Astrocyte (in vitro differentiated cells and primary cell): ENCODE measurements around the gene SLC16A9. TPM values are rescaled to one million over a fixed set of nuclear protein-coding genes. Genes with fewer than 3 reads are reported as not detected.
A peak's percentile ranks its signal among the peaks of the same experiment; 100 is the strongest.
"Not testable (repeated sequence)": the region's sequence is repeated elsewhere in the genome, so short reads cannot be mapped to it uniquely, and the experiment has no call there.

Experiments
- DNase-seq: peaks from one replicate; pipeline ENCODE4 v3.0.0-alpha.2; 2010; ENCODE audit warnings: low read depth
- FAIRE-seq: peaks from 2 replicates; lab custom pipeline; 2011; peaks lifted over from hg19 to GRCh38; lab: Jason Lieb, UNC
- H2AFZ ChIP-seq: 2 replicates; pipeline ENCODE4 v1.6.0; 2012; ENCODE audit warnings: low read depth, low read length, inconsistent platforms
- H3K27ac ChIP-seq: 2 replicates; pipeline ENCODE4 v1.5.1; 2011; ENCODE audit warnings: low read depth, low read length, inconsistent platforms
- H3K27me3 ChIP-seq: 2 replicates; pipeline ENCODE4 v1.6.0; 2011; ENCODE audit warnings: low read length, inconsistent platforms; ENCODE audit not compliant: insufficient read depth
- H3K36me3 ChIP-seq: 2 replicates; pipeline ENCODE4 v1.5.1; 2011; ENCODE audit warnings: low read length, inconsistent platforms; ENCODE audit not compliant: insufficient read depth
- H3K4me1 ChIP-seq: 2 replicates; pipeline ENCODE4 v1.5.1; 2011; ENCODE audit warnings: low read length, inconsistent platforms; ENCODE audit not compliant: insufficient read depth
- H3K4me2 ChIP-seq: 2 replicates; pipeline ENCODE4 v1.6.0; 2012; ENCODE audit warnings: low read length, inconsistent platforms
- H3K4me3 ChIP-seq: 2 replicates; pipeline ENCODE4 v1.5.1; 2011; ENCODE audit warnings: low read depth, mild to moderate bottlenecking, low read length, inconsistent platforms; ENCODE audit not compliant: insufficient read depth
- H3K79me2 ChIP-seq: 2 replicates; pipeline ENCODE4 v1.6.0; 2012; ENCODE audit warnings: mild to moderate bottlenecking, low read length, inconsistent platforms; ENCODE audit not compliant: insufficient read depth
- H3K9ac ChIP-seq: 2 replicates; pipeline ENCODE4 v1.6.0; 2012; ENCODE audit warnings: mild to moderate bottlenecking, low read length, inconsistent platforms
- H3K9me3 ChIP-seq: 2 replicates; pipeline ENCODE4 v1.5.1; 2012; ENCODE audit warnings: low read depth, mild to moderate bottlenecking, low read length, inconsistent platforms; ENCODE audit not compliant: insufficient read depth
- H4K20me1 ChIP-seq: 2 replicates; pipeline ENCODE4 v1.6.0; 2012; ENCODE audit warnings: low read length, inconsistent platforms; ENCODE audit not compliant: insufficient read depth
- H3K27ac Mint-ChIP-seq: one replicate; pipeline ENCODE4 v1.8.0; 2021; ENCODE audit warnings: mild to moderate bottlenecking, mixed read lengths; ENCODE audit not compliant: unreplicated experiment
- H3K27me3 Mint-ChIP-seq: one replicate; pipeline ENCODE4 v1.8.0; 2021; ENCODE audit warnings: low read depth, mixed read lengths; ENCODE audit not compliant: unreplicated experiment
- H3K36me3 Mint-ChIP-seq: one replicate; pipeline ENCODE4 v1.8.0; 2021; ENCODE audit warnings: low read depth, mixed read lengths; ENCODE audit not compliant: unreplicated experiment
- H3K4me1 Mint-ChIP-seq: one replicate; pipeline ENCODE4 v1.8.0; 2021; ENCODE audit warnings: low read depth, mixed read lengths; ENCODE audit not compliant: unreplicated experiment
- H3K4me3 Mint-ChIP-seq: one replicate; pipeline ENCODE4 v1.8.0; 2021; ENCODE audit warnings: mild to moderate bottlenecking, moderate library complexity, mixed read lengths; ENCODE audit not compliant: unreplicated experiment
- H3K9me3 Mint-ChIP-seq: one replicate; pipeline ENCODE4 v1.8.0; 2021; ENCODE audit warnings: mild to moderate bottlenecking, mixed read lengths; ENCODE audit not compliant: unreplicated experiment
- CTCF ChIP-seq: IDR thresholded peaks from 2 replicates; pipeline ENCODE4 v1.5.1; 2011; ENCODE audit warnings: low read depth, mild to moderate bottlenecking, inconsistent platforms, low read length, moderate library complexity; ENCODE audit not compliant: insufficient read depth
- EZH2 ChIP-seq: IDR thresholded peaks from 2 replicates; pipeline ENCODE4 v1.6.1; 2012; ENCODE audit warnings: mild to moderate bottlenecking, low read length, inconsistent platforms; ENCODE audit not compliant: insufficient read depth
- total RNA-seq: library from RNA; stranded (reverse); gene quantifications from 2 replicates; pipeline ENCODE4 v1.2.1, GENCODE V29; 2021

SLC16A9 gene
- total RNA-seq, 1 donor from 2014 or later = 3.4 TPM

GRCh38 chr10:59750155-59750945 lies 40.7 kb upstream of the SLC16A9 start:
- DNase-seq (peak; percentile 29), FAIRE-seq (no peak)
- no peak overlapping the region for H3K27ac Mint-ChIP-seq
- Histone ChIP-seq H3K27ac (no peak overlapping the region), H3K4me1 (peaks cover 4% of the 10 kb centered on the region), H3K4me2 (no peak overlapping the region), H3K27me3 (no peaks in the 10 kb centered on the region), H3K4me3 (no peak overlapping the region), H3K36me3 (no peaks in the 10 kb centered on the region), H2AFZ (no peak overlapping the region), H3K9me3 (no peaks in the 10 kb centered on the region), H4K20me1 (no peaks in the 10 kb centered on the region), H3K79me2 (no peaks in the 10 kb centered on the region), H3K9ac (no peak overlapping the region)
- no peak overlapping the region for H3K4me3 Mint-ChIP-seq
- H3K9me3 Mint-ChIP-seq = no peaks in the 10 kb centered on the region
- H3K4me1 Mint-ChIP-seq = no peaks in the 10 kb centered on the region
- no peak for TF ChIP-seq CTCF
- TF ChIP-seq EZH2 = no peak
- H3K27me3 Mint-ChIP-seq = peaks cover 9% of the 10 kb centered on the region
- no peaks in the 10 kb centered on the region for H3K36me3 Mint-ChIP-seq

GRCh38 chr10:59748834-59749233 lies 39.2 kb upstream of the SLC16A9 start:
- H3K27ac ChIP-seq = no peak overlapping the region
- H3K9me3 ChIP-seq = no peaks in the 10 kb centered on the region
- H3K4me1 ChIP-seq = no peaks in the 10 kb centered on the region
- no peak overlapping the region for H3K4me3 Mint-ChIP-seq
- peaks cover 9% of the 10 kb centered on the region for H3K27me3 Mint-ChIP-seq
- TF ChIP-seq EZH2 (no peak), CTCF (no peak)
- no peaks in the 10 kb centered on the region for H3K9me3 Mint-ChIP-seq
- FAIRE-seq (no peak), DNase-seq (no peak)
- no peaks in the 10 kb centered on the region for H3K79me2 ChIP-seq
- no peak overlapping the region for H3K4me3 ChIP-seq
- H3K36me3 ChIP-seq = no peaks in the 10 kb centered on the region
- H4K20me1 ChIP-seq = no peaks in the 10 kb centered on the region
- no peaks in the 10 kb centered on the region for H3K4me1 Mint-ChIP-seq
- no peaks in the 10 kb centered on the region for H3K36me3 Mint-ChIP-seq
- no peak overlapping the region for H2AFZ ChIP-seq
- no peak overlapping the region for H3K27ac Mint-ChIP-seq
- no peak overlapping the region for H3K9ac ChIP-seq
- no peak overlapping the region for H3K4me2 ChIP-seq
- no peaks in the 10 kb centered on the region for H3K27me3 ChIP-seq

GRCh38 chr10:59745163-59745650 lies 35.6 kb upstream of the SLC16A9 start:
- no peak overlapping the region for H3K4me3 ChIP-seq
- no peaks in the 10 kb centered on the region for H4K20me1 ChIP-seq
- H3K27ac ChIP-seq = no peak overlapping the region
- no peaks in the 10 kb centered on the region for H3K9me3 ChIP-seq
- no peaks in the 10 kb centered on the region for H3K36me3 ChIP-seq
- no peaks in the 10 kb centered on the region for H3K4me1 ChIP-seq
- no peak for FAIRE-seq
- H3K4me2 ChIP-seq = no peak overlapping the region
- H3K9me3 Mint-ChIP-seq = peaks cover 2% of the 10 kb centered on the region
- no peaks in the 10 kb centered on the region for H3K79me2 ChIP-seq
- no peak for DNase-seq
- no peaks in the 10 kb centered on the region for H3K4me1 Mint-ChIP-seq
- TF ChIP-seq EZH2 = no peak
- TF ChIP-seq CTCF = no peak
- H3K27me3 ChIP-seq = no peaks in the 10 kb centered on the region
- no peak overlapping the region for H2AFZ ChIP-seq
- H3K36me3 Mint-ChIP-seq = no peaks in the 10 kb centered on the region
- no peak overlapping the region for H3K4me3 Mint-ChIP-seq
- H3K9ac ChIP-seq = no peak overlapping the region
- H3K27me3 Mint-ChIP-seq = peaks cover under 1% of the 10 kb centered on the region
- H3K27ac Mint-ChIP-seq = no peak overlapping the region

GRCh38 chr10:59744762-59745161 lies 35.1 kb upstream of the SLC16A9 start:
- not testable (repeated sequence) for H2AFZ ChIP-seq, FAIRE-seq, H3K9me3 ChIP-seq, H3K9me3 Mint-ChIP-seq, H3K36me3 ChIP-seq, H3K27me3 ChIP-seq, H3K4me1 ChIP-seq, H3K36me3 Mint-ChIP-seq, H3K4me3 Mint-ChIP-seq, H3K9ac ChIP-seq, H3K79me2 ChIP-seq, H3K27me3 Mint-ChIP-seq, DNase-seq, H3K27ac ChIP-seq, H4K20me1 ChIP-seq, H3K4me3 ChIP-seq, H3K27ac Mint-ChIP-seq, H3K4me2 ChIP-seq, H3K4me1 Mint-ChIP-seq
